Activated naive CD4-positive, alpha-beta T cell treated with anti-CD3 and anti-CD28 coated beads, Interleukin-2, amount 50 U/mL, for 72 hours (primary cell): ENCODE data around the gene GRIA2. TPM values are rescaled to one million over a fixed set of nuclear protein-coding genes. Genes with fewer than 3 reads are reported as not detected.

Experiments
- total RNA-seq, 2 donors: library from RNA; stranded (reverse); gene quantifications; one replicate each; pipeline ENCODE4 v1.2.3, GENCODE V29; 2022

The GRIA2 gene
- total RNA-seq, 2 donors from 2014 or later: not detected

Other genes with a start within 250 kb of the GRIA2 start
- gene PDGFC, start 248.9 kb upstream of the GRIA2 start, total RNA-seq: not detected
- gene GLRB, start 144.6 kb upstream of the GRIA2 start, total RNA-seq: not detected